Uterus (tissue), 4 donors: Measurements from ENCODE around the gene PGF. TPM values are rescaled to one million over a fixed set of nuclear protein-coding genes. Genes with fewer than 3 reads are reported as not detected.

Experiments used
- DNase-seq, 2 donors: peaks; one replicate each; pipeline ENCODE4 v3.0.0-alpha.2; 2019 to 2020
- H3K27ac ChIP-seq, 2 donors: fragments of 200-600 bp; sonication (generic); 1 replicate in 1 of 2; 2 replicates in 1 of 2; pipeline ENCODE4 v1.5.1; 2016 to 2018
- H3K27me3 ChIP-seq, 2 donors: fragments of 200-600 bp; sonication (generic); one replicate each; pipeline ENCODE4 v1.5.1; 2018 to 2019; ENCODE audit warnings: control low read depth in 1 of 2
- H3K36me3 ChIP-seq, 2 donors: fragments of 200-600 bp; sonication (generic); one replicate each; pipeline ENCODE4 v1.5.1; 2019; ENCODE audit warnings: control low read depth in 1 of 2
- H3K4me1 ChIP-seq, 2 donors: fragments of 200-600 bp; sonication (generic); one replicate each; pipeline ENCODE4 v1.5.1; 2018 to 2019; ENCODE audit warnings: control low read depth in 1 of 2
- H3K4me3 ChIP-seq, 2 donors: fragments of 200-600 bp; sonication (generic); 1 replicate in 1 of 2; 2 replicates in 1 of 2; pipeline ENCODE4 v1.5.1; 2018 to 2019; ENCODE audit warnings: mild to moderate bottlenecking in 1 of 2
- H3K9me3 ChIP-seq, 2 donors: fragments of 200-600 bp; sonication (generic); one replicate each; pipeline ENCODE4 v1.5.1; 2019; ENCODE audit warnings: control low read depth in 1 of 2
- POLR2A ChIP-seq, 2 donors: fragments of 450-650 bp; IDR thresholded peaks; one replicate each; pipeline ENCODE4 v1.6.1; 2016; ENCODE audit warnings: antibody characterized with exemption in 2 of 2, mild to moderate bottlenecking in 1 of 2, moderate library complexity in 1 of 2
- intact Hi-C: fragments of 100-400 bp; cut with DNase I; formaldehyde crosslinking; loops from one replicate; pipeline ENCODE4 v1.15.1; 2023; ENCODE audit warnings: low total_unique reads
- total RNA-seq, 4 donors: library from RNA; depleted of rRNA in 3 of 4; stranded (reverse); fragments of >200 nt in 3 of 4; gene quantifications; one replicate each; pipeline versions ENCODE4 v1.1.0 to v1.2.4, GENCODE V29; 2014 to 2023
- TF ChIP-seq, protein P1 (sequence below), 4 experiments: fragments of 200-600 bp in 2 of 4; fragments of 450-650 bp in 2 of 4; sonication (generic) in 2 of 4; IDR thresholded peaks; one replicate each; pipeline ENCODE4 v1.5.1; 2016 to 2019; ENCODE audit warnings: antibody characterized with exemption in 4 of 4, mild to moderate bottlenecking in 2 of 4, moderate library complexity in 1 of 4
- donor health status: DM: yes; HTN: yes; CAD: no.

PGF gene
- total RNA-seq, 4 donors from 2014 or later: 2.7 to 32.4 (median 15.4) TPM

DNA sequence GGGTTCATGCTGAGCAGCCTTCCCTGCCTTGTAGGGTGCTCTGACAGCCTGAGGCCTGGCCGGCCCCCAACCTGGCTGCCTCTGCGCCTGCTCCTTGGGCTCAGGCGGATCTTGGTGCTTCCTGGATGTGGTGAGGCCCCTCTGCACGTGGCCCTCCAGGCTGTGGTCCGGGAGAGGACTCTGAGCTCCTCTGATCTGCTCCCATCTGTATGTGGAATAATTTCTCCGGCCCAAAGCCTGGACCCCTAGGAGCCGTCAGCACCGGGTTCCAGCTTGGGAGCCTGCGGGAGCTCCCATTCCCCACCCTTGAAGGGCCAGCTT, 26.0 kb upstream of the PGF start:
- Histone ChIP-seq H3K9me3 (no peaks in the 10 kb centered on the region), H3K27ac (no peak overlapping the region), H3K4me1 (no peaks in the 10 kb centered on the region), H3K4me3 (no peak overlapping the region), H3K36me3 (no peaks in the 10 kb centered on the region), H3K27me3 (no peaks in the 10 kb centered on the region)
- no peak for DNase-seq
- intact Hi-C loops: no loop called here
- TF ChIP-seq POLR2A (IDR thresholded peaks at IDR 0.05): no peak
- TF ChIP-seq, protein P1, sequence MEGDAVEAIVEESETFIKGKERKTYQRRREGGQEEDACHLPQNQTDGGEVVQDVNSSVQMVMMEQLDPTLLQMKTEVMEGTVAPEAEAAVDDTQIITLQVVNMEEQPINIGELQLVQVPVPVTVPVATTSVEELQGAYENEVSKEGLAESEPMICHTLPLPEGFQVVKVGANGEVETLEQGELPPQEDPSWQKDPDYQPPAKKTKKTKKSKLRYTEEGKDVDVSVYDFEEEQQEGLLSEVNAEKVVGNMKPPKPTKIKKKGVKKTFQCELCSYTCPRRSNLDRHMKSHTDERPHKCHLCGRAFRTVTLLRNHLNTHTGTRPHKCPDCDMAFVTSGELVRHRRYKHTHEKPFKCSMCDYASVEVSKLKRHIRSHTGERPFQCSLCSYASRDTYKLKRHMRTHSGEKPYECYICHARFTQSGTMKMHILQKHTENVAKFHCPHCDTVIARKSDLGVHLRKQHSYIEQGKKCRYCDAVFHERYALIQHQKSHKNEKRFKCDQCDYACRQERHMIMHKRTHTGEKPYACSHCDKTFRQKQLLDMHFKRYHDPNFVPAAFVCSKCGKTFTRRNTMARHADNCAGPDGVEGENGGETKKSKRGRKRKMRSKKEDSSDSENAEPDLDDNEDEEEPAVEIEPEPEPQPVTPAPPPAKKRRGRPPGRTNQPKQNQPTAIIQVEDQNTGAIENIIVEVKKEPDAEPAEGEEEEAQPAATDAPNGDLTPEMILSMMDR (IDR thresholded peaks at IDR 0.05): no peak

DNA sequence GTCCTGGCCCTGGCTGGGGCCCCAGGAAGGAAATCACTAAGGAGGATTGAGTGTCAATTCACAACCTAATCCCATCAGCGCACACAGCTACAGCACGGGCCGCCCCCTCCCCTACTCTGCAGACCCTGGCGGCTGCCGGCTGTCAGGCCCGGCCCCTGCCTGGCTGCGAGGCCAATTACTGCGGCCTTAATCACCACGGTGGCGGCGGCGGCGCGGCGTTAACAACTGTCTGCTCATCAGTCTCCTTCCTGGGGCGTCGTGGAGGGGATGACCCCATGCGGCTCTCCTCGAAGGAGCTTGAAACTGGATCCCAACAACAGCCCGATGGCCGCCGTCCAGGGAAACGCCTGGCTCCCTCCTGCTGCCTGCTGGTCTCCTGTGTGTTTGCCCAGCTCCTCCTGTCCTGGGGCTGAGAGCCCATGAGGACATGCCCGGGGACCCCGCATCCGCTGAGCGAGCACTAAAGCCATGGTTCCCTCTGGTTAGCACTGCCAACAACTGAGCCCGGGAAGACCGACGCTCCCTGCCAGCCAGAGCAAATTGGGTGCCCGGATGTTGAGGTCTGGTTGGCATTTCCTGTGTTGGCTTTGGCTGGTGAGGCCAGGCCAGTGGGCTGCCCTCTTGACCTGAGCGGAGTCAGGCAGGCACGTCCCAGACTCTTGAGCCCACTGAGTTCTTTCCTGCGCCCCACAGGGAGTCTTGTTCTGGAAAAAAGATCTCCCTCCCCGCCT, 25.5 kb upstream of the PGF start:
- no peaks in the 10 kb centered on the region for H3K4me1 ChIP-seq
- peak in 1 of 2 donors; percentile 31 for DNase-seq
- no peaks in the 10 kb centered on the region for H3K9me3 ChIP-seq
- TF ChIP-seq, protein P1 (IDR thresholded peaks at IDR 0.05): no peak
- no peak for TF ChIP-seq POLR2A (IDR thresholded peaks at IDR 0.05)
- H3K36me3 ChIP-seq: no peaks in the 10 kb centered on the region
- no peak overlapping the region for H3K27ac ChIP-seq
- H3K4me3 ChIP-seq: no peak overlapping the region
- intact Hi-C loops: no loop called here
- H3K27me3 ChIP-seq: no peaks in the 10 kb centered on the region

GRCh38 chr14:74980398-74980730, 25.0 kb upstream of the PGF start:
- H3K4me1 ChIP-seq: peaks cover 0 to 3% of the 10 kb centered on the region in 2 donors
- no peaks in the 10 kb centered on the region for H3K9me3 ChIP-seq
- H3K27me3 ChIP-seq: no peaks in the 10 kb centered on the region
- intact Hi-C loops: no loop called here
- no peak overlapping the region for H3K4me3 ChIP-seq
- H3K27ac ChIP-seq: no peak overlapping the region
- TF ChIP-seq, protein P1 (IDR thresholded peaks at IDR 0.05): no peak
- TF ChIP-seq POLR2A (IDR thresholded peaks at IDR 0.05): no peak
- DNase-seq: no peak
- no peaks in the 10 kb centered on the region for H3K36me3 ChIP-seq

DNA sequence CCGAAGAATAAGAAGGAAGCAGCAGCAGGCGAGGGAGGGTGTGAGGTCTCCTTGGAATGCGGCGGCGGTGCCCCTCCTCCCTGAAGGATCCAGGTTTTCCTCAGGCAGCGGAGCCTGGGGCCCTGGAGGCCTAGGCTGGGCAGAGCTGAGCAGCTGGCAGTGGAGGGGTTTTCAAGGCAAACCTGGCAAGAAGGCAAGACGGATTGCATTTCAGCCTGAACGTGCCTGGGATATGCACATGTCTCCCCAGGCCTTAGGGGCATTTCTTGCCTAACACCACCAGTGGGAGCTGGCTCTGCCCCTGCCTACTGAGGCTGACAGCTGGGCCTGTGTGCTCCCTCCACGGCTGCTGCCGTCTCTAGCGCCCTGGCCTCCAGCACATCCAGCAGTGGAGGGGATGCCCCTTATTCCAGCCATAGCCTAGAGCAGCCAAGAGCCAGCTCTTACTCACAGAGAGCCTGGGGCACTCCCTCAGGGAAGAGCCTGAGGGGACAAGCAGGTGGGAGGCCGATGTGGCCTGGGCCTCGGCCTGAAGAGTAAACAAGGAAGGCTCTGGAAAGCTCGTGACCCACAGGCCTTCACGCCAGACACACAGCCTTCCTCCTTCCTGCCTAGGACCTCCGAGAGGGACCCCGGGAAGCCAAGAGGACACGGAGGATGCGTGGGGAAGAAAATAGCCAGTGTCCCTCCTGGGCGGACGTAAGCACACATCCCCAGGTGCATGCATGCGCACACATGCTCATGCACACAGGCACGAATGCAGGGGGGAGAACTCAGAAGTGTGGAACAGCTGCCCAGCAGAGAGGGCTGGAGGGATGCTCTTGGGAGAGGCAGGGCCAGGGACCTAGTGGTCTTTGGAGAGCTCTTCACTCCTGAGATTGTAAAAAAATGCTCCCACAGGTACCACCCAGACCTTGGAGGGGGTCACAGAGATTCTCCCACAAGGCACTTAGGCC, 24.3 kb upstream of the PGF start:
- H3K27me3 ChIP-seq: no peaks in the 10 kb centered on the region
- no peaks in the 10 kb centered on the region for H3K9me3 ChIP-seq
- peaks cover 0 to 4% of the 10 kb centered on the region in 2 donors for H3K4me1 ChIP-seq
- no peak overlapping the region for H3K27ac ChIP-seq
- TF ChIP-seq, protein P1 (IDR thresholded peaks at IDR 0.05): no peak
- TF ChIP-seq POLR2A (IDR thresholded peaks at IDR 0.05): no peak
- no peak for DNase-seq
- intact Hi-C loops: no loop called here
- no peak overlapping the region for H3K4me3 ChIP-seq
- H3K36me3 ChIP-seq: no peaks in the 10 kb centered on the region

DNA sequence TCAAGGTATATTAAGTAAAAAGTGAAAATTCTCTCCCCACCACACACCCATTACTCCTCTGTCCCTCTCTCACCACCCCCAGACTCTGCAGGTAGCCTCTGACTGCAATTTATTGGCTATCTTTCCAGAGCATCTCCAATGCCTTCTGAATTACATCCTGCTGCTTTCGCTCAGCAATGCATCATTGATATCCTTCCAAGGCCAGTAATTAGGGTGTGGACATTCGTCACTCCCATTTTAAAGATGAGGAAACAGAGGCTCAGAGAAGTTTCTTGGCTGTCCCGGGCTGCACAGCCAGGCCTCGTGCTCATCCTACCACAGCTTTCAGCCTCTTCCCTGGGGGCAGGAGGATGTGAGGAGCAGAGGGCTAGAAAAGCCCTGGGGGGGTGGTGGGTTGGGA, 23.6 kb upstream of the PGF start:
- Histone ChIP-seq H3K36me3 (no peaks in the 10 kb centered on the region), H3K4me1 (peaks cover 0 to 4% of the 10 kb centered on the region in 2 donors), H3K4me3 (no peak overlapping the region), H3K9me3 (no peaks in the 10 kb centered on the region), H3K27ac (no peak overlapping the region), H3K27me3 (no peaks in the 10 kb centered on the region)
- intact Hi-C loops: no loop called here
- DNase-seq: no peak
- TF ChIP-seq, protein P1 (IDR thresholded peaks at IDR 0.05): no peak
- no peak for TF ChIP-seq POLR2A (IDR thresholded peaks at IDR 0.05)
